Measurements from ENCODE around the gene BFSP1. TPM values are rescaled to one million over a fixed set of nuclear protein-coding genes. Genes with fewer than 3 reads are reported as not detected.
A peak's percentile ranks its signal among the peaks of the same experiment; 100 is the strongest.

The BFSP1 gene
- total RNA-seq, 1 experiment from 2014 or later, result 0.99 TPM

GRCh38 chr20:17536944-17537444 lies 5.8 kb upstream of the BFSP1 start:
- no peak overlapping the region for H3K4me3 ChIP-seq
- no peaks in the 10 kb centered on the region for H3K36me3 ChIP-seq
- no peaks in the 10 kb centered on the region for H3K9me3 ChIP-seq
- DNase-seq, result peak; percentile 50
- H3K27me3 ChIP-seq, result no peaks in the 10 kb centered on the region

GRCh38 chr20:17534077-17534476 lies 2.9 kb upstream of the BFSP1 start:
- no peak for DNase-seq
- H3K9me3 ChIP-seq, result no peaks in the 10 kb centered on the region
- H3K36me3 ChIP-seq, result no peaks in the 10 kb centered on the region
- H3K4me3 ChIP-seq, result no peak overlapping the region
- H3K27me3 ChIP-seq, result no peaks in the 10 kb centered on the region

DNA sequence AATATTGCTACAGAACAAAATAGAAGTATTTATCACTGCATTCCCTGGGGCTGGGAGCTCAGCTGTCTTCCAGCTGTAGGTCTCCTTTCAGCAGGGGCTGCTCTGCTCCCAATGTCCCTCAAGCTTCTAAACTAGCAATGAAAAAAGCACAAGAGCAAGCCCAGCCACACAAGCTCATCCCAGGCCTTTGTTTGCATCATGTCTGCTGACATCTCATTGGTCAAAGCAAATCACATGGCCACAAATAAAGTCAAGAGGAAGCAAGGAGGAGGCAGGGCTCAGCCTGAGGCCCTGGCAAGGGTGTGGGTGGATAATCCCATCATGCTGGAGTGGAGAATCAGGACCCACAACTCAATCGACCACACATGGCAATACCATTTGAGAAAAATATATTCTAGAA lies 2.2 kb upstream of the BFSP1 start:
- Histone ChIP-seq H3K4me3 (no peak overlapping the region), H3K36me3 (no peaks in the 10 kb centered on the region), H3K27me3 (no peaks in the 10 kb centered on the region), H3K9me3 (no peaks in the 10 kb centered on the region)
- peak; percentile 20 for DNase-seq

DNA sequence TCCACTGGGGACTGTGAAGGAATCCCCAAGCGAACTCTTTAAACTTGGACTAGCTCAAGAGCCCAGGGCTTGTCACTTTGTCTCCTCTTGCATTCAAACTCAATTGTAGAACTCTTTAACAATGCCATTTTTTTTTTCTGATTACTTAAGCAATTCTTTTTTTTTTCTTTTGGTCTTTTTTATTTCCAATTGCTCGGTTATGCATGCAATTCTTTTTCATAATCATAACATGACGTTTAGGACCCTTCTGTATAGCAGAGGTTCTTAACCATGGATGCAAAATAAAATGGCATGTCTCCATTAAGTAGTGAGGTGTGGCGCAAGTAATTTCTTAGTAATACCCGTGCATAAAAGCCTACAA lies 466 bp upstream of the BFSP1 start:
- DNase-seq, result no peak
- no peaks in the 10 kb centered on the region for H3K36me3 ChIP-seq
- peak overlapping the region; percentile 49 for H3K4me3 ChIP-seq
- no peaks in the 10 kb centered on the region for H3K9me3 ChIP-seq
- H3K27me3 ChIP-seq, result no peaks in the 10 kb centered on the region

DNA sequence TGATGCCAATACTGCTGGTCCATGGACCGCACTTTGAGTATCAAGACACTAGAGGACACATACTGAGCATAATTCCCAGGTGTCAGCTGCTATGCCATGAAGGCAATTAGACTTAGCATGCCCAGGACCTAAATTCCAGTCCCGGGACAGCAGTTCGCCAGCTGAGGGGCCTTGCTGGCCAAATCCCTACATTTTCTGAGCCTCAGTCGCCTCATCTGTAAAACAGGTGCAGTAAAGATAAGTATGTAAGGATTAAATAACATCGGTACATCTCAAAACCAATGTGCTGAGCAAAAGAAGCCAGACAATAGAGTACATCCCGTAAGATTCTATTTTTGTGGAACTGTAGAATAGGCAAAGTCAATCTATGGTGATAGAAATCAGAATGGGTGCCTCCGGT lies 1.0 kb downstream of the BFSP1 start:
- Histone ChIP-seq H3K36me3 (no peaks in the 10 kb centered on the region), H3K27me3 (no peaks in the 10 kb centered on the region), H3K9me3 (no peaks in the 10 kb centered on the region), H3K4me3 (no peak overlapping the region)
- no peak for DNase-seq

DNA sequence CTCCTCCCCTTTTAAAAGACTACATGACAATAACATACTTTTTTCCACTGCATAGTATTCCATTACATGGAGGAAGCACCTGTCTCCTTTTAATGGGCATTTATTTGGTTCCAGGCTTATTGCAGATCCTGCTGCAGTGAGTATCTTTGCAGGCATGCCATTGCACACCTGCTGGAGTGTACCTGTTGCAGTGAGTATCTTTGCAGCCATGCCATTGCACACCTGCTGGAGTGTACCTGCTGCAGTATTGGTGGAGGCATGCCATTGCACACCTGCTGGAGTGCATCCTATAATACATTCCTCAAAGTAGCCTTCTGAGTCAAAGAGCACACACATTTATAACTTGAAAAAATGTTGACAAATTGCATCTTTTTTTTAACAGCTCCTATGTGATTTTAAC lies 1.6 kb downstream of the BFSP1 start:
- no peaks in the 10 kb centered on the region for H3K27me3 ChIP-seq
- DNase-seq, result no peak
- H3K9me3 ChIP-seq, result no peaks in the 10 kb centered on the region
- H3K36me3 ChIP-seq, result no peaks in the 10 kb centered on the region
- H3K4me3 ChIP-seq, result no peak overlapping the region

DNA sequence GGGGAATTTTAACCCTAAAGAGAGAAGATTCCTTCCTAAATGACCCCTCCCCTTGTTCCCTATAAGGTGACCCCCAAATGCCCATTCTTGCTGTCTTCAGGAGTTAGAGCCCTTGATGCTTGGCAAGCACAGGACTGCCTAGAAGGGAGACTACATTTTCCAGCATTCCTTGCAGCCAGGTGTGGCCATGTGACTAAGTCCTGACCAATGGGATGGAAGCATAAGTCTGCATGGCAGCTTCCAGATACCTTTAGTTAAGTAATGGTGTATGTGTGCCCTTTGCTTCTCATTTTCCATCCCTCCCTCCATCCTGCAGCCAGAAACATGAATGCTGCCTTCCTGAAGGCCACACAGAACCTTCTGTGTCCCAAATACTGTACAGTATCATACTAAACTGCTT lies 5.5 kb downstream of the BFSP1 start:
- Histone ChIP-seq H3K9me3 (no peaks in the 10 kb centered on the region), H3K4me3 (no peak overlapping the region), H3K36me3 (no peaks in the 10 kb centered on the region), H3K27me3 (no peaks in the 10 kb centered on the region)
- no peak for DNase-seq

- H3K9me3 ChIP-seq, result no peaks in the 10 kb centered on the region
- no peak overlapping the region for H3K4me3 ChIP-seq
- H3K27me3 ChIP-seq, result no peaks in the 10 kb centered on the region
- no peak for DNase-seq
- H3K36me3 ChIP-seq, result no peaks in the 10 kb centered on the region
Observed at GRCh38 chr20:17525132-17525531, 6.0 kb downstream of the BFSP1 start.

DNA sequence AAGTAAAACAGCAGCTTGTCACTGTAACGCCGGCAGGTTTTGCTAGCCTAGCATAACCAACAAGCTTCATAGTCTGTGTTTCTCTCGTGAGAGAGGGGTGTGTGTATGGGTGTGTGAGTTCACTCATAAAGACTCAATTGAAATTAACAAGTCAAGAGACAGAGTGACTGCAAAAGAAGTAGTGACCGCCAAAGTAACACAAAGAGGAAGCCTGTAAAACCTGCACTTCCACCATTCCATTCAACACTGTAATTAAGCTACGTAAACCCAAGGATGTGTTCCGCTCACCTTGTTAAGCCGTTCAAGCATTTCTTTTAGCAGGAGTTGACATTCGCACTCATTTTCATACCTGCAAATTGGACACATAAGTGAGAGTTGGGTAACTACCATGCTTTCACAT lies 6.6 kb downstream of the BFSP1 start:
- Histone ChIP-seq H3K4me3 (no peak overlapping the region), H3K36me3 (no peaks in the 10 kb centered on the region), H3K9me3 (no peaks in the 10 kb centered on the region), H3K27me3 (no peaks in the 10 kb centered on the region)
- DNase-seq, result no peak

- Histone ChIP-seq H3K4me3 (no peak overlapping the region), H3K9me3 (no peaks in the 10 kb centered on the region), H3K27me3 (no peaks in the 10 kb centered on the region), H3K36me3 (no peaks in the 10 kb centered on the region)
- no peak for DNase-seq
Observed at GRCh38 chr20:17523326-17523725, 7.9 kb downstream of the BFSP1 start.

DNA sequence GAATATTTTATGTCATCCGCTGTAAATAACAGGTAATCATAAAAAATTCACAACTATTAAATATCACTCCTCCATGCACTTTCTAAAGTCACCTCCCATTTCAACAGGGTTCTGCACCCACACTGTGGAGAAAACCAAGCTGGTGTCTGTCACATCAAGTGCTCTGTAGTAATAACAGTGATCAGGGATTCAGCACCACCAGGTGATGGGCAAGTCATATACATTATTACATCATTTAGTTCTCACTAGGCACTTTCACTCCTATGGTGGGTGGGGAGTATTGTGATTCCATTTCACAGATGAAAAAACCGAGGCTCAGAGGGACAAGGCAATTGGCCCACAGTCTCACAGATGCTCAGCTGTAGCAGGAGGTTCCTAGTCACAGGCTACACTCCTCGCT lies 8.7 kb downstream of the BFSP1 start:
- Histone ChIP-seq H3K27me3 (no peaks in the 10 kb centered on the region), H3K4me3 (no peak overlapping the region), H3K36me3 (no peaks in the 10 kb centered on the region), H3K9me3 (no peaks in the 10 kb centered on the region)
- DNase-seq, result no peak

- no peaks in the 10 kb centered on the region for H3K36me3 ChIP-seq
- H3K4me3 ChIP-seq, result no peak overlapping the region
- no peaks in the 10 kb centered on the region for H3K27me3 ChIP-seq
- no peaks in the 10 kb centered on the region for H3K9me3 ChIP-seq
- DNase-seq, result no peak
Observed at GRCh38 chr20:17520583-17520982, 10.6 kb downstream of the BFSP1 start.

GRCh38 chr20:17519606-17520285 lies 11.4 kb downstream of the BFSP1 start:
- H3K27me3 ChIP-seq, result no peaks in the 10 kb centered on the region
- no peaks in the 10 kb centered on the region for H3K9me3 ChIP-seq
- H3K36me3 ChIP-seq, result no peaks in the 10 kb centered on the region
- H3K4me3 ChIP-seq, result no peak overlapping the region
- DNase-seq, result no peak

GRCh38 chr20:17518339-17519052 lies 12.7 kb downstream of the BFSP1 start:
- Histone ChIP-seq H3K4me3 (no peak overlapping the region), H3K9me3 (no peaks in the 10 kb centered on the region), H3K36me3 (no peaks in the 10 kb centered on the region), H3K27me3 (no peaks in the 10 kb centered on the region)
- peak; percentile 6 for DNase-seq

DNA sequence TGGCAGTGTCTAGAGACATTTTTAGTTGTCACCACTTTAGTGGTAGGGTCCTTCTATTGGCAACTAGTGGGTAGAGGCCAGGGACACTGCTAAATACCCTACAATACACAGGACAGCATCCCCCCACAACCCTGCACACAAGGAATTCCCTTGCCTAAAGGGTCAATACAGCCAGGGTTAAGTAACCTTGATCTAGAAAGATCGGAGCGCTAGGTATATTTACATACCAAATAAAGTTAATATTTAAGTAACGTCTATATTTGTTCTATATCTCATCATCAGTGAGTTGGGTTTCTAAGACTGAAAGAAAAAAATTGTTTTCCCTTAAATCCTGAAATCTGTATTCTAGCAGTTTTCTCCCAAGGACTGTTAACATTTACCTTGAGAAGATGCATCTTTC lies 16.1 kb downstream of the BFSP1 start:
- no peak for DNase-seq
- H3K4me3 ChIP-seq, result no peak overlapping the region
- H3K36me3 ChIP-seq, result no peaks in the 10 kb centered on the region
- H3K9me3 ChIP-seq, result no peaks in the 10 kb centered on the region
- H3K27me3 ChIP-seq, result no peaks in the 10 kb centered on the region

DNA sequence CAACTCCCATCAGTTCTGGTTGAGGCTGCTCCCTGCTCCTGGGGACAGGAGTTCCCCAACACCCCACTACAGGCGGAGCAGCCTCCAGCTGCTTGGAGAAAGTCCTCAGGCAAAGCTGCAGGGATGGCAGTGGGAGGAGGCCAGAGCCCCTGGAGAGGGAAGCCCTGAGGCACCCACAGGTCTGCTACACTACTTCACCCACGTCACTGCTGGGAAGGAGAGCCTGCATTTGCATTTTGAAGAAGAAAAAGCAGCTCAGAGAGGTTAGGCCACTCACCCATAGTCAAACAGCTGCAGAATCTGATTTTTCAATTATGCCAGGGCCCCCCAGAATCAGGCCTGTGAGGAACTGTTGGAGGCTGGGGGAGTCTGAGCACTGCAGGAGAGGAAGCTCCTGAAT lies 17.2 kb downstream of the BFSP1 start:
- Histone ChIP-seq H3K9me3 (no peaks in the 10 kb centered on the region), H3K4me3 (no peak overlapping the region), H3K36me3 (no peaks in the 10 kb centered on the region), H3K27me3 (no peaks in the 10 kb centered on the region)
- no peak for DNase-seq

- no peaks in the 10 kb centered on the region for H3K36me3 ChIP-seq
- no peaks in the 10 kb centered on the region for H3K9me3 ChIP-seq
- no peak for DNase-seq
- H3K27me3 ChIP-seq, result no peaks in the 10 kb centered on the region
- no peak overlapping the region for H3K4me3 ChIP-seq
Observed at GRCh38 chr20:17511401-17511800, 19.8 kb downstream of the BFSP1 start.

- Histone ChIP-seq H3K27me3 (no peaks in the 10 kb centered on the region), H3K36me3 (no peaks in the 10 kb centered on the region), H3K9me3 (no peaks in the 10 kb centered on the region), H3K4me3 (no peak overlapping the region)
- no peak for DNase-seq
Observed at GRCh38 chr20:17510548-17510947, 20.6 kb downstream of the BFSP1 start.
